GM18519 (cell line): ENCODE measurements around the gene APC.
"Not testable (repeated sequence)": the region's sequence is repeated elsewhere in the genome, so short reads cannot be mapped to it uniquely, and the experiment has no call there.

Source experiments
- ATAC-seq: cut with Tn5 transposase; IDR thresholded peaks from one replicate; pipeline ENCODE4 v1.9.1; 2021; ENCODE audit warnings: mild to moderate bottlenecking, moderate library complexity; ENCODE audit not compliant: unreplicated experiment, low FRiP score

APC gene

GRCh38 chr5:112892066-112892465, 154.4 kb downstream of the APC start:
- not testable (repeated sequence) for ATAC-seq

DNA sequence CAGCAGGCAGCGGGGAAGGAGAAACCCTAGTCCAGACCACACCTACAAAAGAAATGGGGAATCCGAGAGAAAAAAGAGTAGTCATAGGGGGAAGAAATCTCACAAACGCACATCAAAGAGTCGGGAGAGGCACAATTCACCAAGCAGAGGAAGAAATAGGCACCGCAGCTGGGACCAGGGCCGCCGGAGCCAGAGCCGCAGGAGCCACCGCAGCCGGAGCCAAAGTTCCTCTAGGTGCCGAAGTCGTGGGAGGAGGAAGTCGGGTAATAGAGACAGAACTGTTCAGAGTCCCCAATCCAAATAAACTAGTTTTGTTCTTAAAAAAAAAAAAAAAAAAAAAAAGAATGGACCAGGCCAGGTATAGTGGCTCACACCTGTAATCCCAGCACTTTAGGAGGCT, 155.1 kb downstream of the APC start:
- no peak for ATAC-seq

- no peak for ATAC-seq
Observed at GRCh38 chr5:112895682-112896081, 158.0 kb downstream of the APC start.
